ENCODE measurements around the gene NRF1. TPM values are rescaled to one million over a fixed set of nuclear protein-coding genes. Genes with fewer than 3 reads are reported as not detected.

The NRF1 gene
- total RNA-seq, 1 experiment from 2014 or later: 18.4 TPM

GRCh38 chr7:129686063-129686462 lies 74.5 kb downstream of the NRF1 start:
- H3K4me1 Mint-ChIP-seq (ENCODE audit: insufficient read depth, unreplicated experiment): peaks cover 16% of the 10 kb centered on the region
- CTCF ChIA-PET: interaction anchor here (0.9 kb wide), 1 partner anchor 144 kb away, joined by 4 read pairs; no protein-coding TSS in a partner anchor
- no peaks in the 10 kb centered on the region for H3K27me3 Mint-ChIP-seq (ENCODE audit: insufficient read depth, unreplicated experiment)
- no peak overlapping the region for H3K27ac Mint-ChIP-seq (ENCODE audit: low read depth, unreplicated experiment)
- POLR2A ChIA-PET: no interaction called here
- H3K36me3 Mint-ChIP-seq (ENCODE audit: insufficient read depth, unreplicated experiment): peaks cover 7% of the 10 kb centered on the region
- H3K4me3 Mint-ChIP-seq (ENCODE audit: unreplicated experiment): no peak overlapping the region
- DNase-seq (ENCODE audit: unreplicated experiment): no peak
- H3K9me3 Mint-ChIP-seq (ENCODE audit: unreplicated experiment): no peaks in the 10 kb centered on the region
- intact Hi-C loops (cut with micrococcal nuclease): no loop called here
- BruUV-seq (replicated peaks): no TSS peak
- TF ChIP-seq, protein P1, sequence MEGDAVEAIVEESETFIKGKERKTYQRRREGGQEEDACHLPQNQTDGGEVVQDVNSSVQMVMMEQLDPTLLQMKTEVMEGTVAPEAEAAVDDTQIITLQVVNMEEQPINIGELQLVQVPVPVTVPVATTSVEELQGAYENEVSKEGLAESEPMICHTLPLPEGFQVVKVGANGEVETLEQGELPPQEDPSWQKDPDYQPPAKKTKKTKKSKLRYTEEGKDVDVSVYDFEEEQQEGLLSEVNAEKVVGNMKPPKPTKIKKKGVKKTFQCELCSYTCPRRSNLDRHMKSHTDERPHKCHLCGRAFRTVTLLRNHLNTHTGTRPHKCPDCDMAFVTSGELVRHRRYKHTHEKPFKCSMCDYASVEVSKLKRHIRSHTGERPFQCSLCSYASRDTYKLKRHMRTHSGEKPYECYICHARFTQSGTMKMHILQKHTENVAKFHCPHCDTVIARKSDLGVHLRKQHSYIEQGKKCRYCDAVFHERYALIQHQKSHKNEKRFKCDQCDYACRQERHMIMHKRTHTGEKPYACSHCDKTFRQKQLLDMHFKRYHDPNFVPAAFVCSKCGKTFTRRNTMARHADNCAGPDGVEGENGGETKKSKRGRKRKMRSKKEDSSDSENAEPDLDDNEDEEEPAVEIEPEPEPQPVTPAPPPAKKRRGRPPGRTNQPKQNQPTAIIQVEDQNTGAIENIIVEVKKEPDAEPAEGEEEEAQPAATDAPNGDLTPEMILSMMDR (IDR thresholded peaks at IDR 0.05; ENCODE audit: unreplicated experiment): no peak

GRCh38 chr7:129688503-129689222 lies 77.1 kb downstream of the NRF1 start:
- no peaks in the 10 kb centered on the region for H3K27me3 Mint-ChIP-seq (ENCODE audit: insufficient read depth, unreplicated experiment)
- no peaks in the 10 kb centered on the region for H3K9me3 Mint-ChIP-seq (ENCODE audit: unreplicated experiment)
- POLR2A ChIA-PET: interaction anchor here (0.7 kb wide), 1 partner anchor 300 kb away, joined by 3 read pairs; no protein-coding TSS in a partner anchor
- no peak overlapping the region for H3K27ac Mint-ChIP-seq (ENCODE audit: low read depth, unreplicated experiment)
- peaks cover 21% of the 10 kb centered on the region for H3K4me1 Mint-ChIP-seq (ENCODE audit: insufficient read depth, unreplicated experiment)
- BruUV-seq (replicated peaks): no TSS peak
- H3K36me3 Mint-ChIP-seq (ENCODE audit: insufficient read depth, unreplicated experiment): peaks cover 25% of the 10 kb centered on the region
- CTCF ChIA-PET: interaction anchor here (0.6 kb wide), 1 partner anchor 51 kb away, joined by 3 read pairs; no protein-coding TSS in a partner anchor
- DNase-seq (ENCODE audit: unreplicated experiment): no peak
- TF ChIP-seq, protein P1 (IDR thresholded peaks at IDR 0.05; ENCODE audit: unreplicated experiment): no peak
- intact Hi-C loops (cut with micrococcal nuclease): no loop called here
- H3K4me3 Mint-ChIP-seq (ENCODE audit: unreplicated experiment): no peak overlapping the region

GRCh38 chr7:129689995-129690581 lies 78.6 kb downstream of the NRF1 start:
- Mint-ChIP-seq H3K4me1 (ENCODE audit: insufficient read depth, unreplicated experiment) (peaks cover 21% of the 10 kb centered on the region), H3K27me3 (ENCODE audit: insufficient read depth, unreplicated experiment) (no peaks in the 10 kb centered on the region), H3K4me3 (ENCODE audit: unreplicated experiment) (no peak overlapping the region), H3K27ac (ENCODE audit: low read depth, unreplicated experiment) (no peak overlapping the region), H3K36me3 (ENCODE audit: insufficient read depth, unreplicated experiment) (peaks cover 21% of the 10 kb centered on the region), H3K9me3 (ENCODE audit: unreplicated experiment) (no peaks in the 10 kb centered on the region)
- ChIA-PET POLR2A (no interaction called here), CTCF (no interaction called here)
- DNase-seq (ENCODE audit: unreplicated experiment): no peak
- no TSS peak for BruUV-seq (replicated peaks)
- intact Hi-C loops (cut with micrococcal nuclease): no loop called here
- TF ChIP-seq, protein P1 (IDR thresholded peaks at IDR 0.05; ENCODE audit: unreplicated experiment): no peak

DNA sequence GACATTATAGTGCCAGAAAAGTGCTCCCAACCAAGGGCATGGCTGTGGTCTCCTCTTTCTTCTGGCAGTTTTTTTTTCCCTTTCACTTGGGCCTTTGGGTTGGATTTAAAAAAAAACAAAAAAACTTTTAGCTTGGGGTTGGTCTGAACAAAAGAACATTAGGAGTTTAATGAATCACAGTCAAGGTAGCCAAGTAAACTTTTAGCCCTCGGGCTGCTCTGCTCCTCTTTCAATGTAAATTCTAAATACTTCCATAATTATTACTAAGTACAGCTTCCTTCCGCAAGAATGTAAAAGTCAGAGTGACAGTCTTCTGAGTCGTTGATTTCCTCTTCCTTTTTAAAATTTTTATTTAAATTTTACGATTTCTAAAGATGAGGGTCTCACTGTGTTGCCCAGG lies 79.2 kb downstream of the NRF1 start:
- Mint-ChIP-seq H3K4me3 (ENCODE audit: unreplicated experiment) (no peak overlapping the region), H3K9me3 (ENCODE audit: unreplicated experiment) (no peaks in the 10 kb centered on the region), H3K27ac (ENCODE audit: low read depth, unreplicated experiment) (no peak overlapping the region), H3K36me3 (ENCODE audit: insufficient read depth, unreplicated experiment) (peaks cover 21% of the 10 kb centered on the region), H3K27me3 (ENCODE audit: insufficient read depth, unreplicated experiment) (no peaks in the 10 kb centered on the region), H3K4me1 (ENCODE audit: insufficient read depth, unreplicated experiment) (peaks cover 21% of the 10 kb centered on the region)
- TF ChIP-seq, protein P1 (IDR thresholded peaks at IDR 0.05; ENCODE audit: unreplicated experiment): no peak
- intact Hi-C loops (cut with micrococcal nuclease): no loop called here
- ChIA-PET POLR2A (interaction anchor here (1.1 kb wide), 2 partner anchors 54 to 88 kb away, joined by 4 read pairs; no protein-coding TSS in a partner anchor), CTCF (no interaction called here)
- BruUV-seq (replicated peaks): TSS peak; percentile 19
- DNase-seq (ENCODE audit: unreplicated experiment): peak; percentile 27
